ENCODE data around the gene ARSG.

ARSG gene

DNA sequence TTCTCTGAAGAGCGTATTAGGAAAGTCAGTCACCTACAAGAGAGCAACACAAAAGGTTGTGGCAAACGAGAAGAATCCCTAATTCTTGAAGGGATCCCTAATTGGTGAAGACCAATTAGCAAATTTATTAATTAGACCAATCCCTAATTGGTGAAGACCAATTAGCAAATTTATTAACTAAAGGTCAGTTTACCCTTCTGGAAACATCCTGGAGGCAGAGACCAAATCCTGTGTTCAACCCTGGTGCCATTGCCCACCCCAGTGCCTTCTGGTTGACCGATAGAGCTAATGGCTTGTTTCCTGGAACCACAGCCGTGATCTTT is 91.8 kb downstream of the ARSG start:
- TF ChIP-seq, protein P1, sequence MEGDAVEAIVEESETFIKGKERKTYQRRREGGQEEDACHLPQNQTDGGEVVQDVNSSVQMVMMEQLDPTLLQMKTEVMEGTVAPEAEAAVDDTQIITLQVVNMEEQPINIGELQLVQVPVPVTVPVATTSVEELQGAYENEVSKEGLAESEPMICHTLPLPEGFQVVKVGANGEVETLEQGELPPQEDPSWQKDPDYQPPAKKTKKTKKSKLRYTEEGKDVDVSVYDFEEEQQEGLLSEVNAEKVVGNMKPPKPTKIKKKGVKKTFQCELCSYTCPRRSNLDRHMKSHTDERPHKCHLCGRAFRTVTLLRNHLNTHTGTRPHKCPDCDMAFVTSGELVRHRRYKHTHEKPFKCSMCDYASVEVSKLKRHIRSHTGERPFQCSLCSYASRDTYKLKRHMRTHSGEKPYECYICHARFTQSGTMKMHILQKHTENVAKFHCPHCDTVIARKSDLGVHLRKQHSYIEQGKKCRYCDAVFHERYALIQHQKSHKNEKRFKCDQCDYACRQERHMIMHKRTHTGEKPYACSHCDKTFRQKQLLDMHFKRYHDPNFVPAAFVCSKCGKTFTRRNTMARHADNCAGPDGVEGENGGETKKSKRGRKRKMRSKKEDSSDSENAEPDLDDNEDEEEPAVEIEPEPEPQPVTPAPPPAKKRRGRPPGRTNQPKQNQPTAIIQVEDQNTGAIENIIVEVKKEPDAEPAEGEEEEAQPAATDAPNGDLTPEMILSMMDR (IDR thresholded peaks at IDR 0.05; ENCODE audit: low read depth, low read length, missing control alignments) = no peak
- no peak overlapping the region for H3K4me3 ChIP-seq (replicated peaks; ENCODE audit: low read depth, low read length)
- no peak for DNase-seq (ENCODE audit: extremely low read depth, low read depth)

DNA sequence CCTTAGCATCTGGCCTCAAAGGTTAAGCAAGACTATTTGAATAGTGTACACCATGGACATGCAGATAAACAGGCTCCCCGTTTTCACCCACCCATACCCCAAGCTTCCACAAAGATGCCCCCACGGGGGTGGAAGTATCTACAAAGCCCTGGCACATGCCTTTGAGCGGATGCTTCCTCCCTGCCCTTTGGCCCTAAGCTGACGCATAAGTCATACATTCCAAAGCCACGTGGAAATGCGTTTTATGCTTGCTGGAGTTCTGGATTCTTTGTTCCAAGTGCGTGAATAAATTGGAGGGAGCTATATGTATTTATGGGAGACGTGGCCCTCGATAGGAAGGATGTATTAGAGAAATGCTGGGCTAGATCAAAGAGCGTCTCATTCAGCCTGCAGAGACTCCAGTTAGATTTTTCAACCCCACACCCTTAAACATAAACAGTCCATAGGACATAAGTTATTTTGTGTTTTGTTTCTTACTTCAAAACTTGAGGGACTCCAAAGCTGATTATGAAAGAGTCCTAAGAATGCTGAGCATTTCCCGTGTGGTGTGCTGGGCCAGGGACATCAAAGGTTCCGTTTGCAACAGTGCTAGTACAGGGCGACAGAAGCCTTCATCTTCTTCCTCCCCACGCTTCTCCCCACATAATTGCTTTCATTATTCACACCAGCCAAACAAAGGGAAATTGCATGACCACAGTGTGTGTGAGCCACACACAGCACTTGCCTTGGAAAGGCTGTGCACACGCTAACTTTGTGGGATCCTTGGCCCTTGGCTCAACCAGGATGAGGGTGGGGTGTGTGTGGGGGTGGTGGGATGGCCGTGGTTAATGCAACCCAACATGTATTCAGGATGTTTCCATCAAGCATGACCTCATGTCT is 92.4 kb downstream of the ARSG start:
- no peak overlapping the region for H3K4me3 ChIP-seq (replicated peaks; ENCODE audit: low read depth, low read length)
- DNase-seq (ENCODE audit: extremely low read depth, low read depth) = peak; percentile 82
- TF ChIP-seq, protein P1 (IDR thresholded peaks at IDR 0.05; ENCODE audit: low read depth, low read length, missing control alignments) = no peak

DNA sequence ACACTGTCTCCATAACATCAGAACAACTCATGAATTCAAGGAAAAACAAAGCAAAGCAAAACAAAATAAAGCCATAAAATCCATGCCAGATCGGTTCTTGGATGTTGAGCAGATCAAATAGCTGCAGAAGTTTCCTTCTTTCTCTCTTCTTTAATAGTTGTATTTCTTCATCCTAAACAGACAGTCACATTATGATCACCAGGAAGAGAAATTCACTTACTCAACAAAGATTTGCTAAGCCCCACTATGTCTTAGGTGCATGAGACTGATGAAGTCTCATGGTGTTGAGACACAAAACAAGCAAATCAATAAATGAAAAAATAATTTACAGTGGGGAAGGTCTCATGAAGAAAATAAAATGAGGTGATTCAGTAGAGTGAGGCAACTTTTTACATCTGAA is 93.2 kb downstream of the ARSG start:
- TF ChIP-seq, protein P1 (IDR thresholded peaks at IDR 0.05; ENCODE audit: low read depth, low read length, missing control alignments) = no peak
- no peak overlapping the region for H3K4me3 ChIP-seq (replicated peaks; ENCODE audit: low read depth, low read length)
- DNase-seq (ENCODE audit: extremely low read depth, low read depth) = no peak

DNA sequence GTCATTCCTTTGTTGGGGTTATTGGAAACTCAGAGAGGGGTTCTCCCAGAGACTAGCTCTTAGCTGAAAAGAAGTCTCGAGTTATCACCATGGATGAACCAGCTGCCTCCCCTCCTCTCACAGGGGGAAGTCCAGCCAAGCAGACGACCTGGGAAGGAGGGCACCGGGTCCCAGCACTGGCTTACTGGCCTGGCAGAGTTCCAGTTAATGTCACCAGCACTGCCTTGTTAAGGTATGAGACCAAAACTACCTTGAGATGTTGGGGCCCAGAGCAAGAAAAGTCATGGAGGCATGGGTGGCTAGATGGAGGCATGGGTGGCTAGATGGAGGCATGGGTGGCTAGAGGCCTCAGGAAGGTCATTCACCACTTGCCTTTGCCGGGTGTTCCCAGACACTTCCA is 93.6 kb downstream of the ARSG start:
- no peak overlapping the region for H3K4me3 ChIP-seq (replicated peaks; ENCODE audit: low read depth, low read length)
- TF ChIP-seq, protein P1 (IDR thresholded peaks at IDR 0.05; ENCODE audit: low read depth, low read length, missing control alignments) = no peak
- no peak for DNase-seq (ENCODE audit: extremely low read depth, low read depth)

DNA sequence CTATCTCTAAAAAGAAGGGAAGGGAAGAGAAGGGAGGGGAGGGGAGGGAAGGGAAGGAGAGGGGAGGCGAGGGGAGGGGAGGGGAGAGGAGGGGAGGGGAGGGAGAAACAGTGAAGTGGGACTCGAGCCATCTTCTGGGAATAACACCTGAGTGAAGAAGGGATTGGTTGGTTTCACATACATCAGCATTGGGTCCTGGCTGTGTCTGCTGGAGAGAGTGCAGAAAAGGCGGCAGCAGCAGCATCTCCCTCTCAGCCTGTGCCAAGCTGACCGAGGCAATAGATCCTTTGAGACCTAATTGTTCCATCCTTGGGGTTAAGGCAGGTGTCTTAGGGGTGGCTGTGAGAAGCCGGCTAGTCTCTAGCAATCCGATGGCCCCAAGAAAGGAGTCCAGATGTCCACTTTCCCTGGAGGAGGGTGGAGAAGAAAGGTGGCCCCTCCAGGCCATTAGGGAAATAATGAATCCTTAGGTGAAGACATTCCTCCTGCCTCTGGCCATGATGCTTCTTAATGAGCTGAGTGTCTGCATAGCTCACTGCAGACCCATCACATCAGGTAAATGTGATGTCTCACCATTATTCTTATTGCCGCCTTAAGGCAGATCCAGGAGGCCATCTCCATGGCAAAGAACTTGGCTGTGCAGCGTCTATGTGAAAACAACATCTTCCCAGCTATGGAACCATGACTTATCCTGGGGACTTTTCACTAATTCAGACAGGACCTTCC is 94.4 kb downstream of the ARSG start:
- no peak overlapping the region for H3K4me3 ChIP-seq (replicated peaks; ENCODE audit: low read depth, low read length)
- DNase-seq (ENCODE audit: extremely low read depth, low read depth) = no peak
- TF ChIP-seq, protein P1 (IDR thresholded peaks at IDR 0.05; ENCODE audit: low read depth, low read length, missing control alignments) = no peak

DNA sequence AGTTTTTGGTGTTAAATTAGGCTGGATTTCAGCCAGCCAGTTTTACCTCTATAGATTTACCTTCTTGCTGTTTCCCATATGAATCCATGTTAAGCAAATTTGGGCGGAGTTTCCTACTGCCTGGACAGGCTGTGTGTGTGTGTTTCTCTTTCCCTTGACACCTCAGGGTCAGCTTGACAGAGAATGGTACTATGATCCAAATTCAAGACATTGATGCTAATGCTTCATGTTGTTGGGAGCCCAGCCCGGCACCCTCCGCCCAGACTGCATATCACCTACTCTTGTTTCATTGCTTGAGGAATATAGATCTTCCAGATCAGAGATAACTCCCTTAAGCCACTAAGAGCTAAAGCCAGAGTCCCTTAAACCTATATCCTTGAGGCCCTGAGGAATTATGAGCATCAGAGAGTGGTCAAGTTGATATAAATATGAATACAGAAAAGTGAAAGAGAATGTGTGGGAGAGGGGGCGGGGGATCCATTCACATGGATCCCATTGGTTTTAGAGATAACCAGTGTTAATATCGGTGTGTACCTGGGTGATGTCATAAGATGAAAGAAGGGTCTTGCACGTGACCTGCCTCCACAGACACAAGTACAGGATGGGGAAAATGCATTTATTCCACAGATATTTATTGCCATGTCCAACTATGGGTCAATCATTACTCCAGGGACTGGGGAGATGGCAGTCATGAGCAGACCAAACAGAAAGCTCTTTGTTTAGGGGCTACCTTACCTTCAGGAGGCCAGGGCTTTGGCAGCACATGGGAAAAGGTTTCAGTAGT is 96.3 kb downstream of the ARSG start:
- DNase-seq (ENCODE audit: extremely low read depth, low read depth) = no peak
- TF ChIP-seq, protein P1 (IDR thresholded peaks at IDR 0.05; ENCODE audit: low read depth, low read length, missing control alignments) = no peak
- H3K4me3 ChIP-seq (replicated peaks; ENCODE audit: low read depth, low read length) = no peak overlapping the region

Data from HFF-Myc (cell line).